Mucosa of rectum (tissue), 2 donors: ENCODE data around the gene OTOF.

Source experiments
- H3K27ac ChIP-seq, 2 donors: one replicate each; pipeline ENCODE4 v1.7.0; 2013; ENCODE audit warnings: inconsistent platforms in 2 of 2, low read depth in 2 of 2, low read length in 2 of 2
- H3K27me3 ChIP-seq, 2 donors: one replicate each; pipeline ENCODE4 v1.7.0; 2013; ENCODE audit warnings: low read length in 2 of 2; ENCODE audit not compliant: control insufficient read depth in 2 of 2, insufficient read depth in 2 of 2
- H3K36me3 ChIP-seq, 2 donors: one replicate each; pipeline ENCODE4 v1.7.0; 2013; ENCODE audit warnings: low read length in 2 of 2; ENCODE audit not compliant: control insufficient read depth in 2 of 2, insufficient read depth in 2 of 2
- H3K4me1 ChIP-seq, 2 donors: one replicate each; pipeline ENCODE4 v1.7.0; 2013; ENCODE audit warnings: low read length in 2 of 2, mild to moderate bottlenecking in 1 of 2; ENCODE audit not compliant: control insufficient read depth in 2 of 2, insufficient read depth in 2 of 2
- H3K4me3 ChIP-seq, 2 donors: one replicate each; pipeline ENCODE4 v1.7.0; 2013; ENCODE audit warnings: low read length in 2 of 2
- H3K9ac ChIP-seq, 2 donors: one replicate each; pipeline ENCODE4 v1.7.0; 2013; ENCODE audit warnings: low read length in 2 of 2, low read depth in 1 of 2, mild to moderate bottlenecking in 1 of 2
- H3K9me3 ChIP-seq, 2 donors: one replicate each; pipeline ENCODE4 v1.7.0; 2013; ENCODE audit warnings: low read length in 2 of 2; ENCODE audit not compliant: control insufficient read depth in 2 of 2
- donor health status: healthy.
- donor health status: Normal muscosa, but diverticular disease.

OTOF gene

DNA sequence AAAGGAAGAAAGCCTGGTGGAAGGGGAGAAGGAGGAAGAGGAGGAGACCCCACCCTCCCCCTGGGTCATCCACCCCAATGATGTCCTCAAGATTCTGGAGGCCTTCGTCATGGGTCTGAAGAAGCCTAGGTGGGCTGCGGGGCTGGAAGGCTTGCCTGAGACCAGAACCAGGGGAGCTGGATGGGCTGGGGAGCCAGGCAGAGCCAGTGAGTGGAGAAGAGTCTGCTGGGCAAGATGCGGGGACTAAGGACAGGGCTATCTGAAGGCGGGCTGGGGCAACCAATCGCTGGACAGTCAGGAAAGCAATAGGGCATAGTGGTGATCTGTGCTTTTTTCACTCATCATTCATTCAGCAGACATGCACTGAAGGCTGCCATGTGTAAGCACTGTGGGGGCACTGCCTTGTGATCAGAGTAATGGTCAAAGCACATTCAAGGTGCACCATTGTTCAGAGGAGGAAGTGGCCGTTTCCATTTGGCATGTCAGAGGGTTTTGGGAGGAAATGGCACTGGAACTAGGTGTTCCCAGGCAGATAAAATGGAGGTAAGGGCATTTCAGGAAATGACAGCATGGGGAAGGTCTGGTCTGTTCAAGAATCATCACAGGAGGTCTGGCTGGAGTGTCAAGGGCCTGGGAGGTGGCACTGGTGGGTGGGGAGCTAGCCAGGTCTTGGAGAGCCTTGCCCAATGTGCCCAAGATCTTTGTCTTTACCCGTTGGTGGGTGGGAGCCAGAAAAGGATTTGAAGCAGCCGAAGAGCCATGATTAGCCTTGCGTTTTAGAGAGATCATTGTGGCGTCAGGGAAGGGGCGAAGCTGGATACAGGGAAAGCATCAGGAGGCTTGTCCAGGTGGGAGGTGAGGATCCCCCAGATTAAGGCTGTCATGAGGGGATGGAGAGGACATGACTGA, 24.2 kb downstream of the OTOF start:
- H3K4me3 ChIP-seq, result no peak overlapping the region
- H3K9ac ChIP-seq, result no peak overlapping the region
- peaks cover 0 to 11% of the 10 kb centered on the region in 2 donors for H3K4me1 ChIP-seq
- no peak overlapping the region for H3K27ac ChIP-seq
- H3K9me3 ChIP-seq, result no peaks in the 10 kb centered on the region
- H3K27me3 ChIP-seq, result no peaks in the 10 kb centered on the region
- no peaks in the 10 kb centered on the region for H3K36me3 ChIP-seq

DNA sequence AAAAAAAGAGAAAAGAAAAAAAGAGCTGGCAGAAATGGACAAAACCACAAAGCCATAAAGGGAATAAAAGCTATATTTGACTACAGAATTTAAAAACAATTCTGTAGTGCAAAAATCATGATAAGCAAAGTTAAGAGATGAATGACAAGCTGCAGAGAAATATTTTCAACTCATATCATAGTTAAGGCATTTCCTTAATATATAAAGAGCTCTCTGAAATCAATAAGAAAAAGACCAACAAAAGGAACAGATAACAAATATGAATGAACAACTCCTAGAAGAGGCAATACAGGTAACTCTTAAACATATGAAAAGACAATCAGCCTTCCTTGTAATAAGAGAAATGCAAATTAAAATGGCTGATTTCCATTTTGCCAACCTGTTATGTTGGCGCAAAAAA, 26.2 kb downstream of the OTOF start:
- Histone ChIP-seq H3K27me3 (no peaks in the 10 kb centered on the region), H3K27ac (no peak overlapping the region), H3K9me3 (no peaks in the 10 kb centered on the region), H3K9ac (no peak overlapping the region), H3K36me3 (no peaks in the 10 kb centered on the region), H3K4me3 (no peak overlapping the region), H3K4me1 (peaks cover 0 to 7% of the 10 kb centered on the region in 2 donors)

DNA sequence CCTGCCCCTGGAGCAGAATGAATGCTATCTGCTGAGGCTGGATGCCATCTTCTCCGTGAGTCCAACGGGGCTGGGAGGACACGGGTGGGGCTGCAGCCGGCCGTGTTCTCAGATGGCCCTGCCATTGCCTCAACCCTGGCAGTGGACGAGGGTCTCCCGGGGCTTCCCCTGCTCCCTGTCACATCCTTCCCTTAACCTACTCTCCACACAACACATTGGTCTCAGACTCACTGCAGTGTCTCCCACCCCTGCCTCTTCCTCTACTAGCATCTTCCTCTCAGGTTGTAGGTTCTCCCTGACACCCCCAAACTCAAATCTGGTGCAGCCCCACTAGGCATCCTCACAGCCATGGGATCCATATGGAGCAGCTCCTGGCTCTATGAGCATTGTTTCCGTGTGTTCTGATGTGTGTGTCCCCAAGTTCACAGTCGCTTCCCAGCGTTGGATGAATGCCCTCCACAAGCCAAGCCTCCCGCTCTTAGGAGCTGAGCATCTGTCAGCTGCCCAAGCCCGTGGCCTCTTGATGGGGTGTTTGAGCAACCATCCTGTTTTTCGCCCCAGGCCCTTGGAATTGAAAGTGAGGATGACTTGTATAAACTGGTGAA, 27.8 kb downstream of the OTOF start:
- Histone ChIP-seq H3K27ac (no peak overlapping the region), H3K9ac (no peak overlapping the region), H3K36me3 (no peaks in the 10 kb centered on the region), H3K4me1 (no peaks in the 10 kb centered on the region), H3K27me3 (no peaks in the 10 kb centered on the region), H3K9me3 (no peaks in the 10 kb centered on the region), H3K4me3 (no peak overlapping the region)

DNA sequence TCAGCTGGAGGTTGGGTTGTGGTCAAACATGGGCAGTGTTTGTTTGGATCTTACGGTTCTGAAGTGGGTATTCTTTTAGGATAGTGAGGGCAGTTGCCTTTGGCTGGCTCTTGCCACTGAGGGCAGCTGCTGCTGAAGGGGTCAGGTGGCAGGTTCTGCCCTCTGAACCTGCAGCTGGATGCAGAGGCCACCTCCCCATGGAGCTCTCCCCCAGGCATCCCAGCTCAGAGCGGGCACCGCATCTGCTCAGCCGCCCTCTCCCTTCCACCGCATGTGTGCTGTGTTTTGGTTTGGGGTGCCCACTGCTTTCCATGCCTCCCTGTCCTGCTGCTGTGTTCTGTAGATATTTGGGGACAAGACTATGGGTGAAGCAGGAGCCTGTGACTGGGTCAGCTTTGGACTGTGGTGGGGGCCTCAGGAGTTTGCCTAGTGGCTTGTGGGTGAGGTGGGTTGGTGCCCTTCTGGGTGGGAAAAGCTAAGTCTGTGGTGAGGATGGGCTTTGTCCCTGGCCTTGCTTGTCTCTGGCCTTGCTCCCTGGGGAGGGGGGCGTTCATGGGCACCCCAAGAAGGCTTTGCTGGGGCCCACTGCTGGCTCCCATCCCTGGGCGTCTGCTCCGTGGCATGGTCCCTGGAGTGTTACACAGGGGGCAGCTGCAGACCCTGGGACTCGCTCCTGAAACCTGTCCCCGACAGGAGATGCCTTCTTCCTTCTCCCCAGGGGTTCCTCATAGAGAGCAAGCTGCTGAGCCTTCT, 28.5 kb downstream of the OTOF start:
- no peaks in the 10 kb centered on the region for H3K9me3 ChIP-seq
- no peaks in the 10 kb centered on the region for H3K4me1 ChIP-seq
- H3K27ac ChIP-seq, result no peak overlapping the region
- H3K36me3 ChIP-seq, result no peaks in the 10 kb centered on the region
- H3K27me3 ChIP-seq, result no peaks in the 10 kb centered on the region
- no peak overlapping the region for H3K4me3 ChIP-seq
- H3K9ac ChIP-seq, result no peak overlapping the region

DNA sequence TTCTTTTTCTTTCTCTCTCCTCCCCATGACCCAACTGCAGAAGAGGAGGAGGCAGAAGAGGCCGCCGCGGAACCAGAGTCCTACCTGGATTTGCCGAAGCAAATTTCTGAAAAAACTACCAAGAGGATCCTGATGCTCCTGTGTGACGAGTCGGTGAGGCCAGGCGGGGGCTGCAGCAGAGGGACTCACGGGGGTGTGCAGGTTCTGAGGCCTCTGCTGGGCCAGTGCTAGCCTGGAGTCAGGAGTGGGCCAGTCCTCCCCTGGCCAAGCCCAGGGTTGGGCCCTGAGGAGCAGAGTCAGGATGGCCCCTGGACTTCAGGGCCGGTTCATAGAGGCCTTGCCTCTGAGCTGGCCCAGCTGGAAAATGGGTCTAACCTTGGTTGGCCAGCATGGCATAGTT, 29.3 kb downstream of the OTOF start:
- Histone ChIP-seq H3K27ac (no peak overlapping the region), H3K9me3 (no peaks in the 10 kb centered on the region), H3K4me1 (no peaks in the 10 kb centered on the region)

DNA sequence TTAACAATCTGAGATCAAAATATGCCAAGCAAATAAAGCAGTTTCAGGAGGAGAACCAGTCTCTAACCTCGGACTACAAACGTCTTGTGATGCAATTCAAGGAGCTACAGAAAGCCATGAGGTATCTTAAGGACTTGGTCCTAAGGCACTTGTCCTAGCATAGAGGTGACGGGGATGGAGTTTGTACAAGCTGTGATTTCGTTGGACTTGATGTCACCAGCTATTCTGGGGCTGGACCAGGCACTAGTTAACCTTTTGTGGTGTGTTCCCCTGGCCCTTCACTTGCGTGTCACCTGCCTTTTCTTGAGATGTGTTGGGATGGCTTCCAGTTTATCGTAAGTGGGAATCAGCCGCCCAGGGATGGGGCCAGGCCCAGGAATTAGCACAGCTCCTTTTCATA, 33.7 kb downstream of the OTOF start:
- Histone ChIP-seq H3K4me3 (no peak overlapping the region), H3K27me3 (no peaks in the 10 kb centered on the region), H3K9me3 (no peaks in the 10 kb centered on the region), H3K9ac (no peak overlapping the region), H3K27ac (no peak overlapping the region), H3K36me3 (no peaks in the 10 kb centered on the region), H3K4me1 (no peaks in the 10 kb centered on the region)

More for the DNA sequence above, 29.3 kb downstream of the OTOF start:
- Histone ChIP-seq H3K36me3 (no peaks in the 10 kb centered on the region), H3K27me3 (no peaks in the 10 kb centered on the region), H3K9ac (no peak overlapping the region), H3K4me3 (no peak overlapping the region)

DNA sequence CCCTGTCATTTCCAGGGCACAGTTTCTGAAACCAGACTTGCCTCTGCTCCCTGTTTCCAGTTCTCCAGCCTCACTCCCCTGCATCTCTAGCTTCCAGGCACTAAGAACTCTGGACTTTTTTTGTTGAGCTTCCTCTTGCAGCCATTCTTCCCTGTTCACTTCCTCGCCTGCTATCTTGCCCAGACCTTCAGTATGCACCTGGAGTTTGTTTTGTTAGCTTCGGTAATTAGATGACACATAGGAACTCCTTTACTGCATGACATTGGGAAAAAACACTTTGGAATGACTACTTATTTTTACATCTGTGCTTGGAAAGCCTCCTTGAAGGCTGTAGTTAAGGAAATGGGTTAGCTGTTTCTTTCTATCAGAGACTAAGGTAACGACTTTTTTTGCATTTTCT, 35.2 kb downstream of the OTOF start:
- H3K36me3 ChIP-seq, result no peaks in the 10 kb centered on the region
- no peak overlapping the region for H3K27ac ChIP-seq
- H3K9me3 ChIP-seq, result no peaks in the 10 kb centered on the region
- H3K4me1 ChIP-seq, result no peaks in the 10 kb centered on the region
- H3K27me3 ChIP-seq, result no peaks in the 10 kb centered on the region
- H3K9ac ChIP-seq, result no peak overlapping the region
- H3K4me3 ChIP-seq, result no peak overlapping the region

DNA sequence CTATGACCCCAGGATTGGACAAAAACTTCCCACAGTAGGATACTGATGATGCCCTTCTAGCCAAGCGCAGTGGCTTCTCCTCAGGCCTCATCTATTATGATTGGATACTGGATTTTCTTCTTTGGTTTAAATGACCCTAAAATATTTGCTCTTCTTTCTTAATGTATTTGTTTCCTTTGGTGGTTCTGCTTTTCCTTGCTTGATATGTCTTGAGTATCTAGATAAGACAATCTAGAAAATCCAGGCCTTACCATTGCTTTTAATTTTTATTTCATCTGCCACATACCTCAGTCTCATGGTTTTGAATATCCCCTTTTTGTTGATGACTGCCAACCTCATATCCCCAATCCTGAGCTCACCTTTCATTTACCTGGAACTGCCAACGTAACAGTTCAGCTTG, 35.6 kb downstream of the OTOF start:
- Histone ChIP-seq H3K36me3 (no peaks in the 10 kb centered on the region), H3K27ac (no peak overlapping the region), H3K4me1 (no peaks in the 10 kb centered on the region), H3K9ac (no peak overlapping the region), H3K4me3 (no peak overlapping the region), H3K9me3 (no peaks in the 10 kb centered on the region), H3K27me3 (no peaks in the 10 kb centered on the region)

DNA sequence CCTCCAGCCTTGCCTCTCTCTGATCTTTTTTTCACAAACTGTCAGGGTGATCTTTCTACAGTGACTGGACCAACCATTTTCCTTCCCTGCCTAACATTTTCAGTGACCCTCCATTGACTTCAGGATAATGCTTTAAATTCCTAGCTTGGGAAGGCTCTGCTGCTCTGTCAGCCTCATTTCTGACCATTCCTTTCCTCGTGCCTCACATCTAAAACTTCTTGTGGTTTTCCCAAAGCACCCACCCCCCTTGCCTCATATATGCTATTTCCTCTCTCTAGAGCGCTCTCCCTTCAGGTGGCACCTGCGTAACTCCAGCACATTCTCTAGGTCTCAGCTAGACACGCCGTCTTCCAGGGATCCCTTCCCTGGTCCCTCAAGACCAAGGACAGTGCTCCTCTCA, 39.0 kb downstream of the OTOF start:
- no peaks in the 10 kb centered on the region for H3K36me3 ChIP-seq

DNA sequence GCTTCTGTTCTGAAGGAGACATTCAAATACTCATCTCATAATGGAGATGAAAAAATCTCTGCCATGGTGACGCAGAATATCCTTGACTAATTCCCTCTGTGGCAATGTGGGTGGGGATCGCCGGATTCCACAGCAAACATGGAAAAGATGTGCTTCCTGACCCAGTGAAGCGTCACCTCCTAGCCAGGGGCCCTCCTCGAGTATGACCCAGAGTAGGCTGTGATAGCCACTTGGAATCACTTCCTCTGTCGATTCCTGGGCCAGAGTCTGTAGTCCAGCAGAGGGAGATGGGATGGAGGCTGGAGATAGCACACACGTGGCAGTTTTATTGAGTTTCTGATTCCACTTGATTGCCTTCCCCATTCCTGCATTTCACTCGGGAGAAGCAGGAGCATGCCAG, 39.4 kb downstream of the OTOF start:
- H3K9me3 ChIP-seq, result no peaks in the 10 kb centered on the region
- H3K36me3 ChIP-seq, result no peaks in the 10 kb centered on the region
- H3K27me3 ChIP-seq, result peaks cover 0 to 2% of the 10 kb centered on the region in 2 donors
- H3K4me3 ChIP-seq, result no peak overlapping the region
- no peak overlapping the region for H3K9ac ChIP-seq
- no peaks in the 10 kb centered on the region for H3K4me1 ChIP-seq
- no peak overlapping the region for H3K27ac ChIP-seq

More for the DNA sequence above, 39.0 kb downstream of the OTOF start:
- Histone ChIP-seq H3K4me3 (no peak overlapping the region), H3K27ac (no peak overlapping the region), H3K9me3 (no peaks in the 10 kb centered on the region), H3K27me3 (no peaks in the 10 kb centered on the region), H3K9ac (no peak overlapping the region), H3K4me1 (no peaks in the 10 kb centered on the region)
